Mucosa of stomach (tissue), 1 donor: ENCODE data around the gene STRADB.

Experiments used
- H3K27me3 ChIP-seq: one replicate; pipeline ENCODE4 v1.7.0; 2013; ENCODE audit warnings: mild to moderate bottlenecking, low read length; ENCODE audit not compliant: control insufficient read depth, insufficient read depth
- H3K36me3 ChIP-seq: one replicate; pipeline ENCODE4 v1.7.0; 2013; ENCODE audit warnings: low read length; ENCODE audit not compliant: control insufficient read depth, insufficient read depth
- H3K4me1 ChIP-seq: one replicate; pipeline ENCODE4 v1.7.0; 2013; ENCODE audit warnings: mild to moderate bottlenecking, low read length; ENCODE audit not compliant: control insufficient read depth, insufficient read depth
- H3K4me3 ChIP-seq: one replicate; pipeline ENCODE4 v1.7.0; 2013; ENCODE audit warnings: low read length
- H3K9ac ChIP-seq: one replicate; pipeline ENCODE4 v1.7.0; 2013; ENCODE audit warnings: mild to moderate bottlenecking, low read length, moderate library complexity
- H3K9me3 ChIP-seq: one replicate; pipeline ENCODE4 v1.7.0; 2013; ENCODE audit warnings: mild to moderate bottlenecking, low read length, moderate library complexity; ENCODE audit not compliant: control insufficient read depth
- donor health status: Pancreatic carcinoma.

Gene STRADB

GRCh38 chr2:201452058-201452921 lies 750 bp downstream of the STRADB start:
- no peaks in the 10 kb centered on the region for H3K36me3 ChIP-seq
- H3K9me3 ChIP-seq = no peaks in the 10 kb centered on the region
- H3K4me3 ChIP-seq = peak overlapping the region; percentile 85
- peaks cover 20% of the 10 kb centered on the region for H3K4me1 ChIP-seq
- peak overlapping the region; percentile 84 for H3K9ac ChIP-seq
- H3K27me3 ChIP-seq = no peaks in the 10 kb centered on the region

- peaks cover 12% of the 10 kb centered on the region for H3K4me1 ChIP-seq
- H3K9me3 ChIP-seq = no peaks in the 10 kb centered on the region
- no peak overlapping the region for H3K4me3 ChIP-seq
- H3K36me3 ChIP-seq = no peaks in the 10 kb centered on the region
- no peak overlapping the region for H3K9ac ChIP-seq
- no peaks in the 10 kb centered on the region for H3K27me3 ChIP-seq
Measured at GRCh38 chr2:201452922-201453643, 1.5 kb downstream of the STRADB start.

GRCh38 chr2:201458381-201458780 lies 6.8 kb downstream of the STRADB start:
- Histone ChIP-seq H3K4me3 (no peak overlapping the region), H3K9me3 (no peaks in the 10 kb centered on the region), H3K36me3 (no peaks in the 10 kb centered on the region), H3K4me1 (no peaks in the 10 kb centered on the region), H3K9ac (no peak overlapping the region), H3K27me3 (no peaks in the 10 kb centered on the region)

- Histone ChIP-seq H3K27me3 (no peaks in the 10 kb centered on the region), H3K4me3 (no peak overlapping the region), H3K9me3 (no peaks in the 10 kb centered on the region), H3K36me3 (peaks cover 7% of the 10 kb centered on the region), H3K4me1 (peaks cover 13% of the 10 kb centered on the region), H3K9ac (no peak overlapping the region)
Measured at GRCh38 chr2:201460532-201460931, 9.0 kb downstream of the STRADB start.

GRCh38 chr2:201464547-201464946 lies 13.0 kb downstream of the STRADB start:
- no peaks in the 10 kb centered on the region for H3K27me3 ChIP-seq
- H3K4me1 ChIP-seq = peaks cover 21% of the 10 kb centered on the region
- H3K9me3 ChIP-seq = no peaks in the 10 kb centered on the region
- H3K4me3 ChIP-seq = no peak overlapping the region
- no peak overlapping the region for H3K9ac ChIP-seq
- H3K36me3 ChIP-seq = peaks cover 7% of the 10 kb centered on the region

- Histone ChIP-seq H3K27me3 (no peaks in the 10 kb centered on the region), H3K4me1 (peaks cover 21% of the 10 kb centered on the region), H3K4me3 (no peak overlapping the region), H3K9me3 (no peaks in the 10 kb centered on the region), H3K9ac (no peak overlapping the region), H3K36me3 (peaks cover 7% of the 10 kb centered on the region)
Measured at GRCh38 chr2:201465524-201465971, 14.0 kb downstream of the STRADB start.

- peaks cover 21% of the 10 kb centered on the region for H3K4me1 ChIP-seq
- no peaks in the 10 kb centered on the region for H3K27me3 ChIP-seq
- H3K9me3 ChIP-seq = no peaks in the 10 kb centered on the region
- no peak overlapping the region for H3K4me3 ChIP-seq
- peaks cover 7% of the 10 kb centered on the region for H3K36me3 ChIP-seq
- no peak overlapping the region for H3K9ac ChIP-seq
Measured at GRCh38 chr2:201466050-201466675, 14.6 kb downstream of the STRADB start.

GRCh38 chr2:201467666-201468065 lies 16.1 kb downstream of the STRADB start:
- Histone ChIP-seq H3K4me1 (peaks cover 21% of the 10 kb centered on the region), H3K36me3 (peaks cover 7% of the 10 kb centered on the region), H3K9ac (no peak overlapping the region), H3K4me3 (no peak overlapping the region), H3K9me3 (no peaks in the 10 kb centered on the region), H3K27me3 (no peaks in the 10 kb centered on the region)

- Histone ChIP-seq H3K9me3 (no peaks in the 10 kb centered on the region), H3K9ac (no peak overlapping the region), H3K36me3 (no peaks in the 10 kb centered on the region), H3K27me3 (no peaks in the 10 kb centered on the region), H3K4me3 (no peak overlapping the region), H3K4me1 (peaks cover 2% of the 10 kb centered on the region)
Measured at GRCh38 chr2:201470821-201471731, 19.5 kb downstream of the STRADB start.

GRCh38 chr2:201471732-201472393 lies 20.3 kb downstream of the STRADB start:
- H3K36me3 ChIP-seq = no peaks in the 10 kb centered on the region
- H3K27me3 ChIP-seq = no peaks in the 10 kb centered on the region
- H3K4me1 ChIP-seq = no peaks in the 10 kb centered on the region
- H3K4me3 ChIP-seq = no peak overlapping the region
- H3K9ac ChIP-seq = no peak overlapping the region
- H3K9me3 ChIP-seq = no peaks in the 10 kb centered on the region

- no peaks in the 10 kb centered on the region for H3K9me3 ChIP-seq
- no peaks in the 10 kb centered on the region for H3K36me3 ChIP-seq
- no peaks in the 10 kb centered on the region for H3K4me1 ChIP-seq
- H3K27me3 ChIP-seq = no peaks in the 10 kb centered on the region
- H3K4me3 ChIP-seq = no peak overlapping the region
- H3K9ac ChIP-seq = no peak overlapping the region
Measured at GRCh38 chr2:201472411-201472810, 20.9 kb downstream of the STRADB start.
